Adrenal gland (tissue), 5 donors: ENCODE results near the gene SLC46A2.

ENCODE experiments used
- CTCF ChIP-seq, 6 experiments: fragments of 450-650 bp in 4 of 6; fragments of 200-600 bp in 2 of 6; sonication (generic) in 1 of 6; IDR thresholded peaks; 1 replicate in 5 of 6; 2 replicates in 1 of 6; pipeline versions ENCODE4 v1.5.1 to v1.8.0; 2016 to 2021; ENCODE audit warnings: antibody characterized with exemption in 6 of 6, mild to moderate bottlenecking in 2 of 6, moderate library complexity in 1 of 6
- POLR2A ChIP-seq, 2 donors: fragments of 450-650 bp; IDR thresholded peaks; one replicate each; pipeline ENCODE4 v1.6.1; 2017; ENCODE audit warnings: antibody characterized with exemption in 2 of 2, mild to moderate bottlenecking in 2 of 2, moderate library complexity in 1 of 2
- donor health status: DM: no; HTN: no; CAD: no.

- TF ChIP-seq CTCF (IDR thresholded peaks at IDR 0.05) (no peak), POLR2A (IDR thresholded peaks at IDR 0.05) (no peak)
Observed at GRCh38 chr9:112892981-112893380, 2.3 kb upstream of the SLC46A2 start.
